Measurements from ENCODE around the gene KRT1.

KRT1 gene

DNA sequence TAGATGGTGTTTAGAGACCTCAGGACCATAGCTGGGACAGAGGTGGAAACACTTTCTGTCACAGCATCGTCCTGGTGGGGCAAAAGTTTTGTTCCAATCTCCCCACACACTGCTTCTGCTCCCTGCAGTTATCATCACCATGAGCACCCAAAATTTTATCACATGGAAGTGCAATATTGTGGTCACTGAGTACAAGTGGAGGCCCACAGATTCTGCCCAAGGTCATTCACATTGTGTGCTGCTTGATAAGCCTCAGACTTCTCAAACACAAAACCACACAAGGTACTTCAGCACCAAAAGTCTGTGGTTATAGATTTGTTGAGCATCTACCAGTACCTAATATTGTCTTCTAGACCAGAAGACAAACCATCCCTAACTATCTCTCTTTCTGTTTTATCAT, 23.7 kb upstream of the KRT1 start:
- H3K4me2 ChIP-seq (ENCODE audit: low read length), result no peak overlapping the region

GRCh38 chr12:52703424-52703823, 23.2 kb upstream of the KRT1 start, which contains the start of gene KRT77:
KRT77 (minus strand) TSS chr12:52703524; CDS start chr12:52703434, 90 bp downstream.
- Histone ChIP-seq H3K9me2 (replicated peaks; ENCODE audit: control insufficient read depth, low read length) (no peaks in the 10 kb centered on the region), H3K79me2 (ENCODE audit: control insufficient read depth, low read length) (no peaks in the 10 kb centered on the region), H3K4me2 (ENCODE audit: low read length) (no peak within 1 kb of the TSS), H3K27ac (ENCODE audit: low read depth, low read length) (no peak within 1 kb of the TSS), H3K4me1 (ENCODE audit: control insufficient read depth, low read length) (no peaks in the 10 kb centered on the region), H4K20me1 (ENCODE audit: control insufficient read depth, insufficient read depth, low read depth, low read length) (no peaks in the 10 kb centered on the region), H3K36me3 (ENCODE audit: control insufficient read depth, low read length) (no peaks in the 10 kb centered on the region), H3F3A (ENCODE audit: control insufficient read depth, insufficient read depth) (no peaks in the 10 kb centered on the region), H3K27me3 (ENCODE audit: control insufficient read depth, low read length) (no peaks in the 10 kb centered on the region; the same call in 1 of the 2 replicates), H3K4me3 (ENCODE audit: low read length) (no peak within 1 kb of the TSS), H3K9me3 (ENCODE audit: control insufficient read depth, insufficient read depth, low read length) (no peaks in the 10 kb centered on the region)
- TF ChIP-seq EZH2phosphoT487 (IDR thresholded peaks at IDR 0.05; ENCODE audit: borderline replicate concordance, low read length) (no peak), CTCF (IDR thresholded peaks at IDR 0.05; ENCODE audit: low read depth, low read length, poor library complexity, severe bottlenecking) (no peak)

More for the DNA sequence above, 23.7 kb upstream of the KRT1 start:
- no peaks in the 10 kb centered on the region for H3K4me1 ChIP-seq (ENCODE audit: control insufficient read depth, low read length)
- no peaks in the 10 kb centered on the region for H3K9me3 ChIP-seq (ENCODE audit: control insufficient read depth, insufficient read depth, low read length)
- H3K27me3 ChIP-seq (ENCODE audit: control insufficient read depth, low read length), result no peaks in the 10 kb centered on the region; the same call in 1 of the 2 replicates
- no peaks in the 10 kb centered on the region for H3F3A ChIP-seq (ENCODE audit: control insufficient read depth, insufficient read depth)
- H3K79me2 ChIP-seq (ENCODE audit: control insufficient read depth, low read length), result no peaks in the 10 kb centered on the region
- no peaks in the 10 kb centered on the region for H3K36me3 ChIP-seq (ENCODE audit: control insufficient read depth, low read length)
- no peaks in the 10 kb centered on the region for H4K20me1 ChIP-seq (ENCODE audit: control insufficient read depth, insufficient read depth, low read depth, low read length)
- no peaks in the 10 kb centered on the region for H3K9me2 ChIP-seq (replicated peaks; ENCODE audit: control insufficient read depth, low read length)
- no peak overlapping the region for H3K27ac ChIP-seq (ENCODE audit: low read depth, low read length)
- no peak overlapping the region for H3K4me3 ChIP-seq (ENCODE audit: low read length)
- TF ChIP-seq CTCF (IDR thresholded peaks at IDR 0.05; ENCODE audit: low read depth, low read length, poor library complexity, severe bottlenecking) (no peak), EZH2phosphoT487 (IDR thresholded peaks at IDR 0.05; ENCODE audit: borderline replicate concordance, low read length) (no peak)

- Histone ChIP-seq H3K36me3 (ENCODE audit: control insufficient read depth, low read length) (no peaks in the 10 kb centered on the region), H3K79me2 (ENCODE audit: control insufficient read depth, low read length) (no peaks in the 10 kb centered on the region), H3K4me3 (ENCODE audit: low read length) (no peak overlapping the region), H3K27ac (ENCODE audit: low read depth, low read length) (no peak overlapping the region), H3K9me2 (replicated peaks; ENCODE audit: control insufficient read depth, low read length) (no peaks in the 10 kb centered on the region), H3F3A (ENCODE audit: control insufficient read depth, insufficient read depth) (no peaks in the 10 kb centered on the region), H3K4me2 (ENCODE audit: low read length) (no peak overlapping the region), H3K27me3 (ENCODE audit: control insufficient read depth, low read length) (no peaks in the 10 kb centered on the region; the same call in 1 of the 2 replicates), H3K4me1 (ENCODE audit: control insufficient read depth, low read length) (no peaks in the 10 kb centered on the region), H4K20me1 (ENCODE audit: control insufficient read depth, insufficient read depth, low read depth, low read length) (no peaks in the 10 kb centered on the region), H3K9me3 (ENCODE audit: control insufficient read depth, insufficient read depth, low read length) (no peaks in the 10 kb centered on the region)
- TF ChIP-seq EZH2phosphoT487 (IDR thresholded peaks at IDR 0.05; ENCODE audit: borderline replicate concordance, low read length) (no peak), CTCF (IDR thresholded peaks at IDR 0.05; ENCODE audit: low read depth, low read length, poor library complexity, severe bottlenecking) (no peak)
Measured at GRCh38 chr12:52702338-52702737, 22.1 kb upstream of the KRT1 start.

Data from DOHH2 (cell line).